ENCODE data around the gene CDK7. TPM values are rescaled to one million over a fixed set of nuclear protein-coding genes. Genes with fewer than 3 reads are reported as not detected.
"Not testable (repeated sequence)": the region's sequence is repeated elsewhere in the genome, so short reads cannot be mapped to it uniquely, and the experiment has no call there.

CDK7 gene
- 10 to 100 TPM; 38.7 to 43.0 (median 40.7) TPM for polyA plus RNA-seq (ENCODE audit: insufficient read length in 4 of 4)

DNA sequence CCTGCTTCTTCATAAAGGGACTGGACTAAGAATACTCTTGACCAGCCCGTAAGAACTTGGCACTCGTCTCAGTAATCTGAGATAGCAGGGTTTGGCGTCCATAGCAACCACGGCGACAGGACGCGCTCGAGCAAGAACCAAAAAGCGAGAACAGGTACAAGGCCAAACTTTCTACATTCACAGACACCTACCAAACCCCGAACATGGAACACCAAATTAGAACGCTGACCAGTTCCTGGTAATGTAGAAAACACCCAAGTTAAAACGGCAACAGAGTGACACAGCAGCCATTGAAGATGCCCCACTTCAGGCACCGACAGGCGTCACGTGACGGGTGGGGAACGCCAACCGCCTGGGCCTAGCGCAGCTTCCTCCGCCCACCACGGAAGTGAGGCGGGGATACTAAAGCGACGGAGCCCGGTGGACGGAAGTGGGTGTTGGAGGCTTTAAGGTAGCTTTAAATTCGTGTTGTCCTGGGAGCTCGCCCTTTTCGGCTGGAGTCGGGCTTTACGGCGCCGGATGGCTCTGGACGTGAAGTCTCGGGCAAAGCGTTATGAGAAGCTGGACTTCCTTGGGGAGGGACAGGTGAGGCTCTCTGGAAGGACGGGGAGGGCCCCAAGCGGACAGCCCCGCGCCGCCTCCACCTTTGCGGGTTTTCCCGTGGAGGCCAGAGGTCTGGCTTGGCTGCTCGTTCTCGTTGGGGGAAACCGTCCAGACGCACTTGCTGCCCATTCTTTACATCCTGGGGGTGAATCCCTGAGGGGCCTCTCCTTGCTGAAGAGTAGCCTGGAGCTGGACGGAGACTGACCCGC, at the start of gene CDK7:
TSS of gene CDK7 (plus strand) at position 430 of the 812 bp plus-strand sequence. CDS start at position 520, 90 bp downstream.
- DNase-seq (ENCODE audit: low read depth in 4 of 4, low spot score in 2 of 4): peak; percentile 74 to 91 (median 84)

DNA sequence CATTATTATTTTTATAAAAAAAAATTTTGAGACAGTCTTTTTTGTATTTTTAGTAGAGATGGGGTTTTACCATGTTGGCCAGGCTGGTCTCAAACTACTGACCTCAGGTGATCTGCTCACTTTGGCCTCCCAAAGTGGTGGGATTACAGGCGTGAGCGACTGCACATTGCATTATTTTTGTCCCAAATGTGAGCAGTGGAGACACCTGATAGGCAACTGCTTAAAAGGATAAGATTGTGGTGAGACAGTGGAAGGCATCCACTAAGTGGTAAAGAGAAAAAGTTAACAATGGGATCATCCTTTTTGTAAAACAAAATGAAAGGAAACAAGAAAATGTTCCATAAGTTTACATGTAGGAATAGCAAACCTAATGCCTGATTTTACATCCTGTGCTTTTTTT, 47.3 kb upstream of the CDK7 start:
- DNase-seq (ENCODE audit: low read depth in 4 of 4, low spot score in 2 of 4): no peak

DNA sequence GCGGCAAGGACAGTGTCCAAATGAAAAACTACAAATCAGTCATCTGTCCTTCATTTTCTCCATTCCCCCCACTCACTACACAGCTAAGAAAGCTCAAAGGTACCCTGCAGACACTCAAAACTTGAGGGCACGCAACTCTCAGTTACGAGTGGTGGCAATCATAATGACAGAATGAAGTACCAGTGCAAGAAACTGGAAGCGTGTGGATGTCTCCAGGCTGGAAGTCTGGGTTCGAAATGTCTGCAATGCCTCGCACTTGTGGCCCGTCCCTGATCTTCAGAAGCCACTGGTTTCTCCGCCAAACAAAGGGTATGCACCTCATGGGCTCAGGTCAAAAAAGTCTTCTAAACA, 45.9 kb upstream of the CDK7 start:
- no peak for DNase-seq (ENCODE audit: low read depth in 4 of 4, low spot score in 2 of 4)

DNA sequence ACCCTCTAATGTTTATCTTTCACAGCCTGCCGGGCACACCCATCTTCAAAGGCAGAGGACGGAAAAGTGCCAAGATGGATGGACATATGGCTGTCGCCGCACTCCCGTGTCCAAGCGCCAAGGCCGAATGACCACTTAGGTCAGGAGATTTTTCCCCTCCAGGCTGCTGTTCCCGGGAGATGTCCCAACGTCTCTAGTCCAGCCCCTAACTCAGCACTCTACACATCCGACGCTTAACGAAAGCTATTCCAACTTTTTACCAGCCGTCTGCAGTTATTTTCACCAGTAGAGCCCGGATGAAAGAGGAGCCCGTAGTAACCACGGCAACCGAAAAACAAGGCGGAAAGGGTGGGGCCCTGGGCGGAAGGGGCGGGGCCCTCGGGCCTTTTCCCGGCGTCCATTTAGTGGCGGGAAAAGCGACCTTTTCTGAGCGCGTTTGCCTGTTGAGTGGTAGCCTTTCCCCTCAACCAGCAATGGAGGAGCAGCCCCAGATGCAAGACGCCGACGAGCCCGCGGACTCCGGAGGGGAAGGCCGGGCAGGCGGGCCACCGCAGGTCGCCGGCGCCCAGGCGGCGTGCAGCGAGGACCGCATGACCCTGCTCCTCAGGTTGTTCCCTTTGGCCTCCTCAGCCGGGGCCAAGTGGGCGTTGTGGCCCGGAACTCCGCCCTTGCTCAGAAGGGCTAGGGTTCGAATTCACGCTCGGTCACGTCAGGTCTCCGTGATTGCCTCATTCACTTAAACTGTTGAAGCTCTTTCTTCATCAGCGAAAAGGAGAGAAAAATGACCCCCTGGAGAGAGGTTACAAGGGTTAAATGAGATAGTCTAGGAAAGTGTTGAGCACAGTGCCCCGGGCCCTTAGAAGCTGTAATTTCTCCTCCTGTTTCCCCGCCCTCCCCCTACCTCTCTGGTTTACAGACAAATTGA, 45.3 kb upstream of the CDK7 start, which contains the start of gene CENPH:
TSS of gene CENPH (plus strand) at position 422 of the 925 bp plus-strand sequence. CDS start at position 474, 52 bp downstream.
- peak; percentile 87 to 94 (median 88) for DNase-seq (ENCODE audit: low read depth in 4 of 4, low spot score in 2 of 4)

DNA sequence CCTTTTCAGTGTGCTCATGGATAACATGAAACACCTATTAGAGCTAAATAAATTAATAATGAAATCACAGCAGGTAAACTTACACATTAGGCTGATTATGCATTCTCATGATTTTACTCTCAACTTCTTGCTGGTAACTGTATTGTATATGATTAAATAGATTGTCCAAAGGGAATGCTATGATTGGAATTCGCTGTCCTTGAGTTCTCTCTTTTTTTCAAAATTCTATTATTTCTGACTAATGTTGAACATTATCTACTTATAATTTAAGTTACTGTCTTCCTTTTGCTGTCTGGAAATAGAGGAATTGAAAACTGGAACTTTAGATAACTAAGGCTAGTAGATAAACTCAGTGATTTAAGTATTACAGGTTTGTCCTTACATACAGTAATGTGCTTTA, 32.2 kb upstream of the CDK7 start:
- no peak for DNase-seq (ENCODE audit: low read depth in 4 of 4, low spot score in 2 of 4)

DNA sequence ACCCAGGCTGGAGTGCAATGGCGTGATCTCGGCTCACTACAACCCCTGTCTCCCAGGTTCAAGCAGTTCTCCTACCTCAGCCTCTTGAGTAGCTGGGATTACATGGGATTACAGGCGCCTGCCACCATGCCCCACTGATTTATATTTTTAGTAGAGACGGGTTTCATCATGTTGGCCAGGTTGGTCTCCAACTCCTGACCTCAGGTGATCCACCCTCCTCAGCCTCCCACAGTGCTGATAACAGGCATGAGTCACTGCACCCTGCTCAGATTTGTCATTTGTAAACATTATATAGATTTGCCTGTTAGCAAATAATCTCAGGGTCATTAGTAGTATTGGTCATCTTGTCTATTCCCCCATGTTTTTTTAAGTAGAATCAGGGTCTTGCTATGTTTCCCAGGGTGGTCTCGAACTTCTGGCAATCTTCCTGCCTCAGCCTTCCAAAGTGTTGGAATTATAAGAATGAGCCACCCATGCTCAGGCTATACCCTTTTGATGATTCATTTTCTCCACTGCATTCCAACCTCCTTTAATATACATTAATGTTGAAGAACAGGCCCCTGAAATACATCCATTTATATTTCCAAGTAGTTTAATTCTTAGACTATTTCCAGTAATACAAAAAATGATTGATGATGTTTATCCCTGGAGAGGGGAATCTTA, 28.0 kb upstream of the CDK7 start:
- DNase-seq (ENCODE audit: low read depth in 4 of 4, low spot score in 2 of 4): no peak

DNA sequence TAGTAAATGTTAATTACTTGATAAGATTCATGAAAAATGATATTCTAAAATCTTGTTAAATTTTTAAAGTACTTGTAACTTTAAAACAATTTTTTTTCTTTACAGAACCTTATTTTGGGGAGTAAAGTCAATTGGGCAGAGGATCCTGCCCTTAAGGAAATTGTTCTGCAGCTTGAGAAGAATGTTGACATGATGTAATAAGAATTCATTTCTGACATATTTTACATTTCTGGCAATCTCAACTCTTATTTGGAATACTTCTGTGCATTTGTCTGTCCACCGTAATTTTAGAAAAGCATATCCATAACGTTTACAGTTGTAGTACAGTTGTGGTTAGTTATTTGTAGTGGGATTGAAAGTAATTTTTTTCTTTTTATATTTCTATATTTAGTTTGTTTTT, 25.1 kb upstream of the CDK7 start:
- DNase-seq (ENCODE audit: low read depth in 4 of 4, low spot score in 2 of 4): no peak

DNA sequence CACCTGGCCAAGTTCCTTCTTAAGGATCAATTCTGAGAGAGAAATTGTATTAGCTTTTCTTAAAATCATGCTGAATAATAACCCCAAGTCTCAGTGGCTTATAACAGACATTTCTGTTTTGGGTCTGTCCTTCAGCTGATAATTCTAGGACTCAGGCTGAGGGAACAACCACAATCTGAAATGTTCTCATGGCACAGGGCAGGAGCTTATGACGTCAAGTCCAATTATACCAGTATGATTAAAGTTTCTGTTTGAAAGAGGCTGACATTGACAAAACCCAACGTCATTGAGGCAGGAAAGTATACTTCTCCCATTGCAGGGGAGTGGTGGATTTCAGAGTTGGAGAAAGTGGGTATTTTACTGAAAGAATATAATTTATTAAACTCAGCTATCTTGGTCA, 23.5 kb upstream of the CDK7 start:
- no peak for DNase-seq (ENCODE audit: low read depth in 4 of 4, low spot score in 2 of 4)

DNA sequence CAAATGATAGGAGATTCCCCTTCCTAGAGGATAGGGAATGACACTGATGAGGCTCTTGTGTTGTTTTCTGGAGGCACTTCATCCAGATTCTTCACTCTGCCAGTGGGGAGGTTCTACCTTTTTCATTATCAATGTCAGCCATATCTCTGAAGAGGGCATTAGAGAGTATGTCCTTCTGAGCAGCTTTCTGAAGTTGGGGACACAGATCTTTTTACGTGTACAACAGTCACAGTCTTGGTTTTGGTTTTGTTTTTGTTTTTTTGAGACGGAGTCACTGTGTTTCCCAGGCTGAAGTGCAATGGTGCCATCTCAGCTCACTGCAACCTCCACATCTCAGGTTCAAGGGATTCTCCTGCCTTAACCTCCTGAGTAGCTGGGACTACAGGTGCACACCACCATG, 22.7 kb upstream of the CDK7 start:
- no peak for DNase-seq (ENCODE audit: low read depth in 4 of 4, low spot score in 2 of 4)

DNA sequence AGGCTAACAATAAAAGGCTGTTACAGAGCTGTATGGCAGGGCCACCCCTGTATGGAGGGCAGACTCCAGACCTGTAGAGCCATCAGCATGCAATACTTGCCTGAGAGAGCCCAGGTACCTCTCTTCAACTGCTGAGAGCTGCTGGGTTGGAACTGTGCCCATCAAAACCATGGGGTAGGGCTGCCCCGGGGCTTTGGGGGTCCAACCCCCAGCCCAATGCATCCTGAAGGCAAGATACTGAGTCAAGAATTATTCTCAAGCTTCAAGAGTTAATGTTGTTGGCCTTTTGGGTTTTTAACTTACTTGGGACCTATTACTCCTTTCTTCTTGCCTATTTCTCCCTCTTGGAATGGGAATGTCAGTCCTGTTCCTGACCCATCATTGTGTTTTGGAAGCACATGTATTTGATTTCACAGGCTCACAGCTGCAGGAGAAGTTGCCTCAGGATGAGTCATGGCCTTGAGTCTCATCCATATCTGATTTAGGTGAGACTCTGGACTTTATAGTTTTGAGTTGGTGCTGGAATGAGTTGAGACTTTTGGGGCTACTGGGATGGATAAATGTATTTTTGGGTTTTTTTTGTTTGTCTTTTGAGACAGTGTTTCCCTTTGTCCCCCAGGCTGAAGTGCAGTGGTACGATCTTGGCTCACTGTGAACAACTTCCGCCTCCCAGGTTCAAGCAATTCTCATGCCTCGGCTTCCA, 21.0 kb upstream of the CDK7 start:
- no peak for DNase-seq (ENCODE audit: low read depth in 4 of 4, low spot score in 2 of 4)

DNA sequence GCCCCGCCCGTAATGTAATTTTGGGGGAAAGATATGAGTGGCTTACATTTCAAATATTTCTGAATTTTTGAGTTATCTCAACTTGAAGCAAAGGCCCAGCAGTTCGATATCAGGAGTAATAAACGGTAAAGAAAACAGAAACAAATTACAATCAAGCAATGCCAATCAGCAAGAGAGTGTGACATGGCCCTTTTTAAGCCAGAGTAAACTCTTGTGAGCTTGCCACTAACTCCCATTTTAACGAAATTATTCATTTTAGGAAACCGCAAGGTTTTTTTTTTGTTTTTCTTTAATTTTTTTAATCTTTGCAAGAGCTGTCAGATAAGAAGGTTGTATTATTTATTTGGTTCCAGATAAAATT, 17.6 kb upstream of the CDK7 start:
- DNase-seq (ENCODE audit: low read depth in 4 of 4, low spot score in 2 of 4): peak in 1 of 4 donors; percentile 13

DNA sequence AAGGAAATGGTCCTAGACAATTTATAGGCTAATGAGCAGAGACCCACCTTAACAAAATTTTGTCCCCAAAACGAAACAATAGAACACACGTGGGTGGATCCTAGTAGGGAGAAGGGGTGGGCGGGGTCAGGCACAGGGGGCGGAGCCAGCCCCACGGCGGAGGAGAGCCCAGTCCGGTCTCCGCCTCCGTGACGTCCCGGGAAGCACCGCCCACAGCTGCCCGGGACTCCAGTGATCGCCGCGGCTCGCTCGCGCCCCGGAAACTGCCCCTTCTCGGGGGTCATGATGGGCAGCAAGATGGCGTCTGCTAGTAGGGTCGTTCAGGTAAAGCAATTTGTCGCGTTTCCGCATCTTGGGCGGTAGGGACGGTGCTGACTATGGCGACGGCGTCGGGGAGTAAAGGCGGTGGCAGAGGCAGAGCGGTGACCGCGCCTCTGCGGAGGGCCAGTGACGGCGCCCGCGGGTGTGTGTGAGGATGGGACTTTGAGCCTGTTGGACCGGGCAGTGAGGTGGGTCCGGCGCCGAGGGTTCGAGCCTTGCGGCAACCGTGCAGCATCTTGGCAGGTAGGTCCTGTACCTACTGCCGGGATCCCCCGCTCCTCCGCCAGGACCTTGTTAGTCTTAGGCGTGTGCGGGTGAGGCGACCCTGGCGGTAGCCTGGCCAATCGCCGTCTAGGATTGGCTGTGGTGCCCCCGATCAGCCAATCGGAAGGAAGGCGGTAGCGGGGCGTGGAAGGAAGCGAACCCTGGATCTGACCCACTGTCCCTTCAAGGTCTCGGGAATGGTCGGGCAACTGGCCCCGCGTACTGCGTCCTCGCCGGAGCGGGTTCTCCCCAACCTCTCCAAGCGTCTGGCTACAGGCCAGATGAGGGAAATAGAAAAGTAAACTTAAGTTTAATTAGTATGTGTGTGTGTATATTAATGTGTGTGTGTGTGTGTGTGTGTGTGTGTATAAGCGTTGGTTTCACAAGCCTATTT, 16.8 kb upstream of the CDK7 start:
- peak; percentile 67 to 87 (median 82) for DNase-seq (ENCODE audit: low read depth in 4 of 4, low spot score in 2 of 4)

DNA sequence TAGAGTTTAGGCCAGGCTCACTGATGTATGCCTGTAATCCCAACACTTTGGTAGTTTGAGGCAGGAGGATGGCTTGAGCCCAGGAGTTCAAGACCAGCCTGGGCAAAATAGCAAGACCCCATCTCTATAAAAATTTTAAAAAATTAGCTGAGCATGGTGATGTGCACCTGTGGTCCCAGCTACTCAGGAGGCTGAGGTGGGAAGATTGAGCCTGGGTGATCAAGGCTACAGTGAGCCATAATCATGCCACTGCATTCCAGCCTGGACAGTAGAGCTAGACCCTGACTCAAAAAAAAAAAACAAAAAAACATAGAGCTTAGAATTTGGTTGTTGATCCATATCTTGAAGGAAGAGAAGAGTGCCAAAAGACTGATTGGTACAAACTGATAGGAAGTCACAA, 14.7 kb upstream of the CDK7 start:
- DNase-seq (ENCODE audit: low read depth in 4 of 4, low spot score in 2 of 4): no peak

DNA sequence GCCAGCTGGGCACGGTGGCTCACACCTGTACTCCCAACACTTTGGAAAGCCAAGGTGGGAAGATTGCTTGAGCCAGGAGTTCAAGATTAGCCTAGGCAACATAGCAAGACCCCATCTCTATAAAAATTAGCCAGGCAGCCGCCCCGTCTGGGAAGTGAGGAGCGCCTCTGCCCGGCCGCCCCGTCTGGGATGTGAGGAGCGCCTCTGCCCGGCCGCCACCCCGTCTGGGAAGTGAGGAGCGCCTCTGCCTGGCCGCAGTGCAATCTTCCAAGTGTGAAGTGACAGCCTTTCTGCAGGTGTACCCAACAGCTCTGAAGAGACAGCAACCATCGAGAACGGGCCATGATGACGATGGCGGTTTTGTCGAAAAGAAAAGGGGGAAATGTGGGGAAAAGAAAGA, 14.3 kb upstream of the CDK7 start:
- not testable (repeated sequence) for DNase-seq (ENCODE audit: low read depth in 4 of 4, low spot score in 2 of 4)

DNA sequence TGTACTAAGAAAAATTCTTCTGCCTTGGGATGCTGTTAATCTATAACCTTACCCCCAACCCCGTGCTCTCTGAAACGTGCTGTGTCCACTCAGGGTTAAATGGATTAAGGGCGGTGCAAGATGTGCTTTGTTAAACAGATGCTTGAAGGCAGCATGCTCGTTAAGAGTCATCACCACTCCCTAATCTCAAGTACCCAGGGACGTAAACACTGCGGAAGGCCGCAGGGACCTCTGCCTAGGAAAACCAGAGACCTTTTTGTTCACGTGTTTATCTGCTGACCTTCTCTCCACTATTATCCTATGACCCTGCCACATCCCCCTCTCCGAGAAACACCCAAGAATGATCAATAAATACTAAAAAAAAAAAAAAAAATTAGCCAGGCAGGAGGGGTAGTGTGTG, 13.9 kb upstream of the CDK7 start:
- not testable (repeated sequence) for DNase-seq (ENCODE audit: low read depth in 4 of 4, low spot score in 2 of 4)

DNA sequence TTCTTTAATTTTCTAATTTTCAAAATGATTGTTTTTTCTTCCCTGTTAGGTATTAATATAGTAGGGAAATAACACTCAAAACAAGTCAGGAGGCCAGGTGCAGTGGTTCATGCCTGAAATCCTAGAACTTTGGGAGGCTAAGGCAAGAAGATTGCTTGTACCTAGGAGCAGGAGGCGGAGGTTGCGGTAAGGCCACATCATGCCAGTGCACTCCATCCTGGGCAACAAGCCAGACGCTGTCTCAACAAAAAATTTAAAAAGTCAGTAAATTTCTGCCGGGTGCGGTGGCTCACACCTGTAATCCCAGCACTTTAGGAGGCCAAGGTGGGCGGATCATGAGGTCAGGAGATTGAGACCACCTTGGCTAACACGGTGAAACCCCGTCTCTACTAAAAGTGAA, 10.2 kb upstream of the CDK7 start:
- no peak for DNase-seq (ENCODE audit: low read depth in 4 of 4, low spot score in 2 of 4)

DNA sequence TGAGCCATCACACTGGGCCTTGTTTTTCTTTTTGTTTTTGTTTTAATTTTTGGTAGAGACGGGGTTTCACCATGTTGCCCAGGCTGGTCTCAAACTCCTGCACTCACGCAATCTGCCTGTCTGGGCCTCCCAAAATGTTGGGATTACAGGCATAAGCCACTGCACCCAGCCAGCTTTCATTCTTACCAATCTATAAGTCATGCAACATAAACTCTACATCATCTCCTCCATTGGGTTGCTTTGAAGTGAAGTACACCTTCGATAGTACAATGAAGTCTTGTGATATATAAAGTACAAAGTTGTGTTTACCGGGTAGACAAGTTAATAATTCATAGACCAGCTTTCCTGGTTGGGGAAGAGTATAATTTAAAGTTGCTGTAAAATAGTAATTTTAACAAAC, 8.8 kb upstream of the CDK7 start:
- DNase-seq (ENCODE audit: low read depth in 4 of 4, low spot score in 2 of 4): no peak

DNA sequence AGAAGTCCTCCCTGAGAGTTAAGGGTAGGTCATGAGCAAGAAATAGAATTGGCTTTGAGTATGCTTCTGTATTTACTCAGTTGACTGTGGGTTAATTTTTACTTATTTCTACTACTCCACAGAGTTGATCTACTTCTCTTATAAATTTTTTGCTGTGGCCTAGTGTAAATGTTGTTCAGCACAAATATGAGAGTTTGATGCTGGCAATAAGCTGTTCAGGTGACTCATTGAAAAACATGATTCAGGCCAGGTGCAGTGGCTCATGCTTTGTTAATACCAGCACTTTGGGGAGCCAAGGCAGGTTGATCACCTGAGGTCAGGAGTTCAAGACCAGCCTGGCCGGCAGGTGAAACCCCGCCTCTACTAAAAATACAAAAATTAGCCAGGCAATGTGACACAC, 4.5 kb upstream of the CDK7 start:
- no peak for DNase-seq (ENCODE audit: low read depth in 4 of 4, low spot score in 2 of 4)

DNA sequence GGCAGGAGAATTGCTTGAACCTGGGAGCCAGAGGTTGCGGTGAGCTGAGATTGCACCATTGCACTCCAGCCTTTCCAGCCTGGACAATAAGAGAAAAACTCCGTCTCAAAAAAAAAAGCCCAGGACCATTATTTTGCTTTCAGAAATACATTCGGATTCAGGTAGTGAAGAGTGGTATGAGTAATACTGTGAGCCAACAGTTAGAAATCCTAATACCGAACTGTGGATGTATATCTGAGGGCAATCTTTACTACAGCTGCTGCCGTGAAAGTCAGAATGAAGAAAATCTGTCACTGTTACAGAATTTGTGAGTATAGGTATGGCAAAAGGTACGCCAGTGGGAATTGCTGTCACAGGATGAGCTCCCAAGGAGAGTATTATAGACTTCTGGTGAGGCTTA, 3.4 kb upstream of the CDK7 start:
- DNase-seq (ENCODE audit: low read depth in 4 of 4, low spot score in 2 of 4): no peak
